ENCODE data around the gene BSG. TPM values are rescaled to one million over a fixed set of nuclear protein-coding genes. Genes with fewer than 3 reads are reported as not detected.

BSG gene
- total and polyA plus RNA-seq, 9 of the 15 experiments (the other 6 are each of a cell fraction or from before 2014, with no cell fraction given) = 4.6 to 495 (median 187) TPM

DNA sequence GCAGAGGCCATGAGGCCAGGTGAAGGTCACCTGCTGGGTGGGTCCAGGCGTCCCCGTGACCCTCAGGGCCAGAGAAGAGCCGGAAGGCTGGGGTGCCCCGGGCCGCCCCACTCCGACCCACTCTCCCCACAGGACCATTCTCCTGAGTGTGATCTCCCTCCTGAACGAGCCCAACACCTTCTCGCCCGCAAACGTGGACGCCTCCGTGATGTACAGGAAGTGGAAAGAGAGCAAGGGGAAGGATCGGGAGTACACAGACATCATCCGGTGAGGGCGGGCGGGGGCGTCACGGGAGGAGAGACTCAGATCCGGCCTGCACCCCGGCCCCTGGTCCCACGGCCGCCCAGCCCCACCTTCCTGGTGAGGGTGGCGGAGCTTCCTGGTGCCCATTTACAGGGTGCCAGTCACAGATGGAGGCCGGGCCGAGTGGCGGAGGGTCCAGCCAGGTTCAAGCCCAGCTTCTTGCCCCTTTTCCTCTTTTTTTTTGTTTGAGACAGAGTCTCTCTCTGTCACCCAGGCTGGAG lies 35.5 kb upstream of the BSG start:
- Histone ChIP-seq H3K4me2 (ENCODE audit: insufficient read depth, low read length) (no peak overlapping the region), H3K9me3 (replicated peaks; ENCODE audit: control insufficient read depth, insufficient read depth, low read depth, low read length) (no peaks in the 10 kb centered on the region), H3K79me2 (ENCODE audit: control insufficient read depth, insufficient read depth, low read length) (peaks cover 46% of the 10 kb centered on the region), H3K4me3 (no peak overlapping the region), H4K20me1 (replicated peaks; ENCODE audit: control insufficient read depth, insufficient read depth, low read length) (peaks cover 16% of the 10 kb centered on the region), H3K27ac (ENCODE audit: extremely low read depth, low read depth, low read length) (no peak overlapping the region), H3K9ac (ENCODE audit: insufficient read depth in 1 of 2, low read depth in 2 of 2, low read length in 2 of 2) (no peak overlapping the region), H2AFZ (ENCODE audit: low read depth, low read length) (no peak overlapping the region), H3K9me1 (ENCODE audit: control insufficient read depth, insufficient read depth, low read length) (peaks cover 6% of the 10 kb centered on the region), H3K27me3 (ENCODE audit: control insufficient read depth in 2 of 2, insufficient read depth in 2 of 2, low read length in 2 of 2) (no peaks in the 10 kb centered on the region), H3K36me3 (ENCODE audit: control insufficient read depth, insufficient read depth, low read length) (peaks cover 74% of the 10 kb centered on the region; the same call in 2 of the 3 replicates), H3K4me1 (replicated peaks in 1 of 2; ENCODE audit: control insufficient read depth in 2 of 2, insufficient read depth in 2 of 2, low read length in 2 of 2) (peaks cover 9 to 73% of the 10 kb centered on the region in 2 experiments; a peak in 4 of 5 replicates)
- DNase-seq (ENCODE audit: extremely low read depth in 1 of 4, low spot score in 3 of 4) (peak in 1 of 4 experiments; percentile 9), ATAC-seq (no peak), FAIRE-seq (no peak)
- in situ Hi-C loops (cut with MboI) (no loop called here), intact Hi-C loops (cut with micrococcal nuclease) (loop anchor here (10.0 kb wide), 1 partner anchor 48 kb away; the partner anchor contains the start of gene HCN2)
- WGBS (ENCODE audit: insufficient coverage, low coverage, missing lambda C conversion rate) = 99% methylated on average over 10 of the region's 26 CpGs
- BruUV-seq (replicated peaks) = no TSS peak
- POLR2A ChIA-PET = interaction anchor here (0.6 kb wide), 1 partner anchor 26 kb away, joined by 3 read pairs; no protein-coding TSS in a partner anchor
- CTCF ChIA-PET (ENCODE audit: low intra/inter-chr PET ratio) = no interaction called here
- TF ChIP-seq CC2D1A (IDR thresholded peaks at IDR 0.05) (no peak), CSDE1 (IDR thresholded peaks at IDR 0.05) (no peak), CLOCK (CRISPR knock-in tag; IDR thresholded peaks at IDR 0.05; ENCODE audit: borderline replicate concordance) (no peak), NR2F6 (CRISPR knock-in tag; IDR thresholded peaks at IDR 0.05) (no peak), HNRNPK (IDR thresholded peaks at IDR 0.05; ENCODE audit: low read depth, low read length, poor library complexity, severe bottlenecking) (no peak), ARID1B (IDR thresholded peaks at IDR 0.05) (no peak), IRF1 (CRISPR knock-in tag; IDR thresholded peaks at IDR 0.05; ENCODE audit: borderline replicate concordance) (no peak), SIX5 (IDR thresholded peaks at IDR 0.05; ENCODE audit: borderline replicate concordance in 1 of 2, insufficient read depth in 1 of 2, low read depth in 1 of 2, low read length in 2 of 2) (no peak), GTF2A2 (tag; IDR thresholded peaks at IDR 0.05) (no peak)
- TF ChIP-seq, protein P1, sequence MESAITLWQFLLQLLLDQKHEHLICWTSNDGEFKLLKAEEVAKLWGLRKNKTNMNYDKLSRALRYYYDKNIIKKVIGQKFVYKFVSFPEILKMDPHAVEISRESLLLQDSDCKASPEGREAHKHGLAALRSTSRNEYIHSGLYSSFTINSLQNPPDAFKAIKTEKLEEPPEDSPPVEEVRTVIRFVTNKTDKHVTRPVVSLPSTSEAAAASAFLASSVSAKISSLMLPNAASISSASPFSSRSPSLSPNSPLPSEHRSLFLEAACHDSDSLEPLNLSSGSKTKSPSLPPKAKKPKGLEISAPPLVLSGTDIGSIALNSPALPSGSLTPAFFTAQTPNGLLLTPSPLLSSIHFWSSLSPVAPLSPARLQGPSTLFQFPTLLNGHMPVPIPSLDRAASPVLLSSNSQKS (CRISPR knock-in tag; IDR thresholded peaks at IDR 0.05) = no peak
